ENCODE measurements around the gene TEX2. TPM values are rescaled to one million over a fixed set of nuclear protein-coding genes. Genes with fewer than 3 reads are reported as not detected.
A peak's percentile ranks its signal among the peaks of the same experiment; 100 is the strongest.

The TEX2 gene
- total and polyA plus RNA-seq, 2 of the 13 experiments (the other 11 are each of a cell fraction or from before 2014, with no cell fraction given) = 21.4 to 37.7 TPM

DNA sequence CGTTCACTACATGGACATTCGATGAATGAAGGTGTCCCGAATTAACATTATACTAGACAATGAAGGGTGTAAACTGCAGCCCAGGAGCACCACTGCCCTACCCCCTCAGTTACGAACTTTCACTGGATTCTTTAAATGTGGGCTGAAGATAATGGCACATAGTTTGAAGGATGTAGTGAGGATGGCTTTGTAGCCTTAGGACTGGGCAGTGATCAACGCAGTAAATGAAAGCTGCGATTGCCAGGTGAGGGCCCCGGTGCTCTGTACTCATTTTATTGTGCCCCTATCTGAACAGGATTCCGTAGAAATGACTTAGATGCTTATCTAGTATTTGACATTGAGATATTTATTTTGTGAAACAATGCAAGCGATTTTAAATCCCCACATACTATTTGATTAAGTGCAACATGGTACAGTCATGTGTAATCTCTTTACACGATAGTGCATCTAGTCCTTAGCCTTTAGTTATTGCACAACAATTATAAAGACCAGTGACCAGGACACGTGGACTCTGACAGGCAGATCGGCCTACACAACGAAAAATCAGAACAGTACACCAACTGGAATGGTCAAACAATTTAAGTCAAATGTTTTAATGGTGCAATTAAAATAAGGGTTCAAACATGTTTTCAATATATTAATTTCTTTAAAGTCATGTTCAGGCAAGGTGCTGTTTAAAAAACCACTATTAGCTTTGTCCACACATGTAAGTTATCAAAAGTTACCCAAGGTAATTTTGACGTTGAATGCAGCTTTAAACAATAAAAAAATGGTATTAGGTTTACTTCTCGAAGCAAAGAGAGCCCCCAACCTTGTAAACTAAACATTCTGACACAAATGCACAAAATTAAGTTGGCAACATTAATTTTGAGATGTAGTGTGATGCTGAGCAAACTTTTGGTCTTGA, 115.7 kb downstream of the TEX2 start (continued):
- TF ChIP-seq ETV6 (CRISPR knock-in tag; conservative IDR thresholded peaks at IDR 0.05) = no peak
- TF ChIP-seq SP1 (IDR thresholded peaks at IDR 0.05) = no peak
- TF ChIP-seq SP1 (CRISPR knock-in tag; IDR thresholded peaks at IDR 0.05) = no peak
- TF ChIP-seq ZBTB1 (CRISPR knock-in tag; IDR thresholded peaks at IDR 0.05; ENCODE audit: borderline replicate concordance) = no peak
- TF ChIP-seq CSRNP1 (CRISPR knock-in tag; IDR thresholded peaks at IDR 0.05) = no peak
- no peak for TF ChIP-seq HIVEP1 (CRISPR knock-in tag; IDR thresholded peaks at IDR 0.05)
- no peak for TF ChIP-seq HNF1B (CRISPR knock-in tag; IDR thresholded peaks at IDR 0.05)
- TF ChIP-seq HNRNPH1 (optimal IDR thresholded peaks at IDR 0.05; ENCODE audit: low read depth, low read length) = no peak
- no peak for TF ChIP-seq GABPB1 (CRISPR knock-in tag; IDR thresholded peaks at IDR 0.05)
- peak; percentile 81; the same call in 1 of the 3 replicates for TF ChIP-seq MXI1 (IDR thresholded peaks at IDR 0.05; ENCODE audit: borderline replicate concordance, low read depth, low read length)
- TF ChIP-seq SNAI1 (CRISPR knock-in tag; IDR thresholded peaks at IDR 0.05; ENCODE audit: borderline replicate concordance) = peak; percentile 70; the same call in 1 of the 2 replicates
- no peak for TF ChIP-seq ZBTB33 (CRISPR knock-in tag; IDR thresholded peaks at IDR 0.05)
- TF ChIP-seq EP300 (IDR thresholded peaks at IDR 0.05; ENCODE audit: low read depth in 2 of 2, low read length in 2 of 2) = no peak; a peak in 1 of 4 replicates
- no peak; the same call in 1 of the 2 replicates for TF ChIP-seq EP300 (CRISPR knock-in tag; IDR thresholded peaks at IDR 0.05; ENCODE audit: borderline replicate concordance)
- TF ChIP-seq HNF4G (IDR thresholded peaks at IDR 0.05; ENCODE audit: borderline replicate concordance, low read depth, low read length) = no peak
- TF ChIP-seq HNF4G (CRISPR knock-in tag; IDR thresholded peaks at IDR 0.05; ENCODE audit: borderline replicate concordance, low read depth) = 0 out of 2 replicates have a peak, but pooled peaks have one; percentile 24
- TF ChIP-seq AGO1 (IDR thresholded peaks at IDR 0.05; ENCODE audit: low read depth, low read length, poor library complexity, severe bottlenecking) = peak; percentile 93
- TF ChIP-seq ZBTB3 (CRISPR knock-in tag; IDR thresholded peaks at IDR 0.05; ENCODE audit: borderline replicate concordance, low read depth) = no peak; the same call in 1 of the 2 replicates
- 0 out of 2 replicates have a peak, but pooled peaks have one; percentile 70 for TF ChIP-seq STAT5B (CRISPR knock-in tag; IDR thresholded peaks at IDR 0.05)
- TF ChIP-seq, protein P1, sequence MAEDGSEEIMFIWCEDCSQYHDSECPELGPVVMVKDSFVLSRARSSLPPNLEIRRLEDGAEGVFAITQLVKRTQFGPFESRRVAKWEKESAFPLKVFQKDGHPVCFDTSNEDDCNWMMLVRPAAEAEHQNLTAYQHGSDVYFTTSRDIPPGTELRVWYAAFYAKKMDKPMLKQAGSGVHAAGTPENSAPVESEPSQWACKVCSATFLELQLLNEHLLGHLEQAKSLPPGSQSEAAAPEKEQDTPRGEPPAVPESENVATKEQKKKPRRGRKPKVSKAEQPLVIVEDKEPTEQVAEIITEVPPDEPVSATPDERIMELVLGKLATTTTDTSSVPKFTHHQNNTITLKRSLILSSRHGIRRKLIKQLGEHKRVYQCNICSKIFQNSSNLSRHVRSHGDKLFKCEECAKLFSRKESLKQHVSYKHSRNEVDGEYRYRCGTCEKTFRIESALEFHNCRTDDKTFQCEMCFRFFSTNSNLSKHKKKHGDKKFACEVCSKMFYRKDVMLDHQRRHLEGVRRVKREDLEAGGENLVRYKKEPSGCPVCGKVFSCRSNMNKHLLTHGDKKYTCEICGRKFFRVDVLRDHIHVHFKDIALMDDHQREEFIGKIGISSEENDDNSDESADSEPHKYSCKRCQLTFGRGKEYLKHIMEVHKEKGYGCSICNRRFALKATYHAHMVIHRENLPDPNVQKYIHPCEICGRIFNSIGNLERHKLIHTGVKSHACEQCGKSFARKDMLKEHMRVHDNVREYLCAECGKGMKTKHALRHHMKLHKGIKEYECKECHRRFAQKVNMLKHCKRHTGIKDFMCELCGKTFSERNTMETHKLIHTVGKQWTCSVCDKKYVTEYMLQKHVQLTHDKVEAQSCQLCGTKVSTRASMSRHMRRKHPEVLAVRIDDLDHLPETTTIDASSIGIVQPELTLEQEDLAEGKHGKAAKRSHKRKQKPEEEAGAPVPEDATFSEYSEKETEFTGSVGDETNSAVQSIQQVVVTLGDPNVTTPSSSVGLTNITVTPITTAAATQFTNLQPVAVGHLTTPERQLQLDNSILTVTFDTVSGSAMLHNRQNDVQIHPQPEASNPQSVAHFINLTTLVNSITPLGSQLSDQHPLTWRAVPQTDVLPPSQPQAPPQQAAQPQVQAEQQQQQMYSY (CRISPR knock-in tag; IDR thresholded peaks at IDR 0.05) = no peak; the same call in 1 of the 2 replicates

Data from HepG2 (cell line).